CD14-positive monocyte (primary cell): ENCODE measurements around the gene TAF6. TPM values are rescaled to one million over a fixed set of nuclear protein-coding genes. Genes with fewer than 3 reads are reported as not detected.
A peak's percentile ranks its signal among the peaks of the same experiment; 100 is the strongest.

Experiments used
- DNase-seq, 3 donors: peaks; one replicate each; pipeline ENCODE4 v3.0.0-alpha.2; 2011 to 2022
- H2AFZ ChIP-seq: 2 replicates; pipeline ENCODE4 v1.6.0; 2012; ENCODE audit warnings: mild to moderate bottlenecking, low read depth, low read length, inconsistent platforms; ENCODE audit not compliant: insufficient read depth, poor library complexity, severe bottlenecking
- H3K27ac ChIP-seq, 2 donors: 1 replicate in 1 of 2; 2 replicates in 1 of 2; pipeline ENCODE4 v1.5.1; 2012 to 2013; ENCODE audit warnings: low read length in 2 of 2, control low read depth in 1 of 2, inconsistent platforms in 1 of 2, low read depth in 1 of 2, mild to moderate bottlenecking in 1 of 2
- H3K27me3 ChIP-seq, 2 donors: one replicate each; pipeline versions ENCODE4 v1.6.0 to v1.6.1; 2011 to 2013; ENCODE audit warnings: low read length in 2 of 2; ENCODE audit not compliant: control insufficient read depth in 2 of 2, insufficient read depth in 2 of 2
- H3K36me3 ChIP-seq, 2 donors: replicated peaks in 1 of 2; 1 replicate in 1 of 2; 2 replicates in 1 of 2; pipeline versions ENCODE4 v1.5.1 to v1.6.1; 2012 to 2013; ENCODE audit warnings: low read length in 2 of 2, control low read depth in 1 of 2, inconsistent platforms in 1 of 2, mild to moderate bottlenecking in 1 of 2; ENCODE audit not compliant: insufficient read depth in 2 of 2, control insufficient read depth in 1 of 2
- H3K4me1 ChIP-seq, 2 donors: 1 replicate in 1 of 2; 2 replicates in 1 of 2; pipeline versions ENCODE4 v1.5.1 to v1.6.1; 2012 to 2013; ENCODE audit warnings: low read length in 2 of 2, control low read depth in 1 of 2, inconsistent platforms in 1 of 2, mild to moderate bottlenecking in 1 of 2, moderate library complexity in 1 of 2; ENCODE audit not compliant: insufficient read depth in 2 of 2, control insufficient read depth in 1 of 2
- H3K4me2 ChIP-seq: replicated peaks from 2 replicates; pipeline ENCODE3; 2012; ENCODE audit warnings: low read length, moderate library complexity, mild to moderate bottlenecking; ENCODE audit not compliant: poor library complexity, severe bottlenecking; ENCODE audit errors: extremely low read depth
- H3K4me3 ChIP-seq, 3 experiments: fragments of 200-600 bp in 1 of 3; sonication (generic) in 1 of 3; replicated peaks in 1 of 3; 1 replicate in 2 of 3; 2 replicates in 1 of 3; pipeline ENCODE4 v1.5.1; 2011 to 2013; ENCODE audit warnings: low read length in 3 of 3, mild to moderate bottlenecking in 3 of 3, control low read depth in 2 of 3, low read depth in 2 of 3, inconsistent platforms in 1 of 3, moderate library complexity in 1 of 3
- H3K79me2 ChIP-seq: 2 replicates; pipeline ENCODE4 v1.6.0; 2012; ENCODE audit warnings: mild to moderate bottlenecking, control low read depth, inconsistent platforms, low read length, moderate library complexity; ENCODE audit not compliant: insufficient read depth
- H3K9ac ChIP-seq: 2 replicates; pipeline ENCODE4 v1.6.0; 2017; ENCODE audit warnings: low read length, mild to moderate bottlenecking; ENCODE audit not compliant: insufficient read depth, poor library complexity, severe bottlenecking
- H3K9me3 ChIP-seq, 2 donors: replicated peaks in 1 of 2; 1 replicate in 1 of 2; 2 replicates in 1 of 2; pipeline versions ENCODE4 v1.5.1 to v1.6.1; 2012 to 2013; ENCODE audit warnings: low read length in 2 of 2, control low read depth in 1 of 2; ENCODE audit not compliant: control insufficient read depth in 1 of 2, insufficient read depth in 1 of 2
- H4K20me1 ChIP-seq: 2 replicates; pipeline ENCODE4 v1.6.0; 2012; ENCODE audit warnings: mild to moderate bottlenecking, low read length, control low read depth, moderate library complexity; ENCODE audit not compliant: insufficient read depth
- H3K27ac Mint-ChIP-seq, 7 donors: one replicate each; pipeline ENCODE4 v1.8.0; 2020; ENCODE audit warnings: mild to moderate bottlenecking in 7 of 7, mixed read lengths in 7 of 7, moderate library complexity in 6 of 7, inconsistent platforms in 2 of 7
- H3K27me3 Mint-ChIP-seq, 3 donors: one replicate each; pipeline ENCODE4 v1.8.0; 2021 to 2022; ENCODE audit warnings: low read depth in 3 of 3, mild to moderate bottlenecking in 3 of 3, mixed read lengths in 3 of 3, moderate library complexity in 3 of 3, inconsistent platforms in 1 of 3
- H3K36me3 Mint-ChIP-seq, 2 donors: one replicate each; pipeline ENCODE4 v1.8.0; 2020; ENCODE audit warnings: mixed read lengths in 2 of 2, inconsistent platforms in 1 of 2, mild to moderate bottlenecking in 1 of 2
- H3K4me1 Mint-ChIP-seq: one replicate; pipeline ENCODE4 v1.8.0; 2020; ENCODE audit warnings: mild to moderate bottlenecking, mixed read lengths
- H3K4me3 Mint-ChIP-seq, 2 donors: one replicate each; pipeline ENCODE4 v1.8.0; 2020; ENCODE audit warnings: mild to moderate bottlenecking in 2 of 2, mixed read lengths in 2 of 2, moderate library complexity in 1 of 2
- H3K9me3 Mint-ChIP-seq, 7 donors: one replicate each; pipeline ENCODE4 v1.8.0; 2020 to 2022; ENCODE audit warnings: mixed read lengths in 7 of 7, mild to moderate bottlenecking in 6 of 7, moderate library complexity in 6 of 7, inconsistent platforms in 2 of 7
- WGBS: methylation state at CpG from one replicate; pipeline ENCODE4 v1.1.5; 2013; ENCODE audit warnings: missing lambda C conversion rate; ENCODE audit not compliant: insufficient coverage; 5-methylcytosine and 5-hydroxymethylcytosine counted together
- intact Hi-C, 2 donors: fragments of 100-400 bp; cut with micrococcal nuclease; formaldehyde crosslinking; loops; one replicate each; pipeline versions ENCODE4 v1.15.0 to v1.15.1; 2023
- polyA plus RNA-seq, 3 donors: library from polyadenylated mRNA; depleted of rRNA in 1 of 3; unstranded in 2 of 3; stranded (reverse) in 1 of 3; fragments of 300-500 nt in 2 of 3; fragments of >200 nt in 1 of 3; fragmentation: Illumina TruSeq in 2 of 3; gene quantifications; 1 replicate in 2 of 3; 2 replicates in 1 of 3; pipeline ENCODE4 v1.2.3, GENCODE V29; 2012 to 2021
- TF ChIP-seq, protein P1 (sequence below): fragments of 200-600 bp; IDR thresholded peaks from one replicate; pipeline ENCODE4 v1.8.0; 2022; ENCODE audit warnings: antibody characterized with exemption, mild to moderate bottlenecking

The TAF6 gene
- polyA plus RNA-seq, 3 donors = 9.6 to 28.9 (median 11.0) TPM

DNA sequence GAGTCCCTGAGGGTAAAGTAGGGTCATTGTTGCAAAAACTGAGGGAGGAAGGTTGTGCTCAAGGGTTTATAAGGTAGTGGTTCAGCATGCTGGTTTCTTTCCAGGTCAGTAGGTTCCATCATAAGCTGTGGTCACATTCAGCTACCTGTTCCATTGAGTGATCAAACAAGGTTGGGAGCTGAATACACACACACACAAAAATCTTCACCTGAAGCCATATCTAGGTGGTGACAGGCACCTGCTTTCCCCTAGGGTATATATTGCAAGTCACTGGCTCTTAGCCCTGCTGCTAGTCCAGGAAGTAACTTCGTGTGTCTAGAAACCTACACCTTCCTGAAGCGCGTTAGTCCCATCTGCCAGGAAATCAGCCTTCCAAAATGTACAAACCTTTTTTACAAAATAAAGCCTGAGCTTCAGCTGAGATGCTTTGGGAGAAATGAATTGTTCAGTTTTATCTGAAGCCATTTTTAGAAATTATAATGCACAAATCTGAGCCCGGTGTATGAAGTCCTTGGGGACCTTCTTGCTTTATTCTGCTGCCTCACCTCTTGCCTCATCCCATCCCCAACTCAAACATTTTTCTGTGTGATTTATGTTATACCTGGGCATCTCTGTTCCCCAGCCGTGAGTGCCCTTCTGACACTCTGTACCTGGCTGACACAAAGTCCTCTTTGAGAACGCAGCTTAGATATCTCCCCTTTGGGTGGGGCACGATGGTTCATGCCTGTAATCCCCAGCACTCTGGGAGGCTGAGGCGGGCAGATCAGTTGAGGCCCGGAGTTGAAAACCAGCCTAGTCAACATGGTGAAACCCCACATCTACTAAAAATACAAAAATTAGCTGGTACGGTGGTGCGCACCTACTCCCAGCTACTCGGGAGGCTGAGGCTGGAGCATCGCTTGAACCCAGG is 18.9 kb upstream of the TAF6 start:
- no peak overlapping the region for H3K4me3 Mint-ChIP-seq
- H3K9ac ChIP-seq = no peak overlapping the region

DNA sequence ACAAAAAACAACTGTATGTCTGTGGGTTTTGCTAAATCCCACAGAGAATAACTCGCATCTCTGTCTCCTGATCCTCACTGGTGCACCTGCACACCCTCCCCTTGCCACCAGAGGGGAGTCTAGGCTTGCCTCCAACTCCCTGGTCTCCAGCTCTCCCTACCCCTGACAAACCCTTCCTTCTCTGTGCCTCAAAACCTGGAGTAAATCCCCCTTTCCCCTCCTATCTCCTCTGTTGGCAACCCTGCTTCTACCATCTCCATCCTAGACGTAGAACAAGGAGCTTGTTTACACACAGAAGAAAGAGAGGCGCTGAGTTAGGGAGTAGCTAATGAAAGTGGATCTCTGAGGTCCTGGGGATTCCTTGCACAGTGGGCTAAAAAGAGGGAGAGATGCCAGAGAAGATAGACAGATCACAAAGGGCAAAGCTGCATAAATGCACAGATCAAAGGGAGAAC is 13.6 kb upstream of the TAF6 start:
- Mint-ChIP-seq H3K4me1 (peaks cover 16% of the 10 kb centered on the region), H3K36me3 (no peaks in the 10 kb centered on the region), H3K9me3 (peaks cover 0 to 3% (median 0%) of the 10 kb centered on the region in 7 donors), H3K4me3 (no peak overlapping the region), H3K27ac (no peak overlapping the region), H3K27me3 (peaks cover 19% of the 10 kb centered on the region in 3 donors)
- H3K36me3 ChIP-seq = no peaks in the 10 kb centered on the region
- H3K27ac ChIP-seq = no peak overlapping the region
- H3K27me3 ChIP-seq = peaks cover 0 to 14% of the 10 kb centered on the region in 2 donors
- no peaks in the 10 kb centered on the region for H4K20me1 ChIP-seq
- no peak overlapping the region for H3K9ac ChIP-seq
- no peaks in the 10 kb centered on the region for H3K79me2 ChIP-seq
- no peak overlapping the region for H3K4me2 ChIP-seq
- WGBS = 57% methylated on average over 2 of the region's 3 CpGs
- H3K9me3 ChIP-seq = no peaks in the 10 kb centered on the region
- no peak overlapping the region for H2AFZ ChIP-seq
- TF ChIP-seq, protein P1, sequence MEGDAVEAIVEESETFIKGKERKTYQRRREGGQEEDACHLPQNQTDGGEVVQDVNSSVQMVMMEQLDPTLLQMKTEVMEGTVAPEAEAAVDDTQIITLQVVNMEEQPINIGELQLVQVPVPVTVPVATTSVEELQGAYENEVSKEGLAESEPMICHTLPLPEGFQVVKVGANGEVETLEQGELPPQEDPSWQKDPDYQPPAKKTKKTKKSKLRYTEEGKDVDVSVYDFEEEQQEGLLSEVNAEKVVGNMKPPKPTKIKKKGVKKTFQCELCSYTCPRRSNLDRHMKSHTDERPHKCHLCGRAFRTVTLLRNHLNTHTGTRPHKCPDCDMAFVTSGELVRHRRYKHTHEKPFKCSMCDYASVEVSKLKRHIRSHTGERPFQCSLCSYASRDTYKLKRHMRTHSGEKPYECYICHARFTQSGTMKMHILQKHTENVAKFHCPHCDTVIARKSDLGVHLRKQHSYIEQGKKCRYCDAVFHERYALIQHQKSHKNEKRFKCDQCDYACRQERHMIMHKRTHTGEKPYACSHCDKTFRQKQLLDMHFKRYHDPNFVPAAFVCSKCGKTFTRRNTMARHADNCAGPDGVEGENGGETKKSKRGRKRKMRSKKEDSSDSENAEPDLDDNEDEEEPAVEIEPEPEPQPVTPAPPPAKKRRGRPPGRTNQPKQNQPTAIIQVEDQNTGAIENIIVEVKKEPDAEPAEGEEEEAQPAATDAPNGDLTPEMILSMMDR = peak; percentile 95
- peaks cover 9 to 14% of the 10 kb centered on the region in 2 donors for H3K4me1 ChIP-seq
- H3K4me3 ChIP-seq = no peak overlapping the region
- intact Hi-C loops = loop anchor here (2.0 to 5.0 kb wide), 2 partner anchors 84 to 85 kb away; partner anchors contain the start of gene PVRIG (in 1 of the 2)
- DNase-seq = peak; percentile 58 to 66 (median 65)

More for the DNA sequence above, 18.9 kb upstream of the TAF6 start:
- H3K36me3 ChIP-seq = no peaks in the 10 kb centered on the region
- H2AFZ ChIP-seq = peak overlapping the region; percentile 31
- intact Hi-C loops = loop anchor here in 1 of 2 donors (5.0 kb wide), 1 partner anchor 274 kb away; no protein-coding TSS in a partner anchor
- H3K27ac ChIP-seq = no peak overlapping the region
- H4K20me1 ChIP-seq = no peaks in the 10 kb centered on the region
- H3K4me2 ChIP-seq = no peak overlapping the region
- WGBS = 84% methylated on average over 7 of the region's 13 CpGs
- Mint-ChIP-seq H3K27ac (peak overlapping the region in 1 of 7 donors; percentile 32), H3K9me3 (no peaks in the 10 kb centered on the region), H3K36me3 (no peaks in the 10 kb centered on the region), H3K4me1 (peaks cover 21% of the 10 kb centered on the region), H3K27me3 (peaks cover 4 to 12% (median 5%) of the 10 kb centered on the region in 3 donors)
- TF ChIP-seq, protein P1 = no peak
- no peak overlapping the region for H3K4me3 ChIP-seq
- no peaks in the 10 kb centered on the region for H3K79me2 ChIP-seq
- no peak for DNase-seq
- peaks cover 18 to 23% of the 10 kb centered on the region in 2 donors for H3K4me1 ChIP-seq
- H3K9me3 ChIP-seq = no peaks in the 10 kb centered on the region
- no peaks in the 10 kb centered on the region for H3K27me3 ChIP-seq
